Left colon (tissue), 2 donors: Measurements from ENCODE around the gene HYPK. TPM values are rescaled to one million over a fixed set of nuclear protein-coding genes. Genes with fewer than 3 reads are reported as not detected.

Experiments
- ATAC-seq: fragments of 200-7000 bp; cut with Tn5 transposase; one replicate; pipeline ENCODE4 v1.9.1; 2020; ENCODE audit warnings: mild to moderate bottlenecking, moderate library complexity
- DNase-seq, 2 donors: peaks; one replicate each; pipeline ENCODE4 v3.0.0-alpha.2; 2020
- intact Hi-C, 2 donors: fragments of 100-400 bp; cut with DNase I in 1 of 2; cut with micrococcal nuclease in 1 of 2; formaldehyde crosslinking; loops; one replicate each; pipeline versions ENCODE4 v1.11.2 to v1.14.0; 2022; cut with DNase I, micrococcal nuclease
- long read RNA-seq: library from polyadenylated mRNA; unstranded; transcript quantifications from one replicate; pipeline ENCODE4 v2.0.0, GENCODE V29; 2021
- total RNA-seq, 2 donors: library from RNA; stranded (reverse); fragmentation: NEBNext Ultra II Directional; extraction: Animal tissue kit (Norgen Biotek cat#: 25700); gene quantifications; one replicate each; pipeline ENCODE4 v1.2.1, GENCODE V29; 2021
- donor health status: DM: no; HTN: no; CAD: no.
- donor health status: DM: yes; HTN: yes; CAD: no.

Gene HYPK, protein sequence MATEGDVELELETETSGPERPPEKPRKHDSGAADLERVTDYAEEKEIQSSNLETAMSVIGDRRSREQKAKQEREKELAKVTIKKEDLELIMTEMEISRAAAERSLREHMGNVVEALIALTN
- total RNA-seq = 10 to 100 TPM; 10.4 to 11.6 TPM
- long read RNA-seq, full-length matches to known transcripts = 32 of 34 reads
- long read RNA-seq, partial matches to known transcripts = 0 of 34 reads
- long read RNA-seq, other reads (novel, unspliced or antisense) = 2 of 34 reads

DNA sequence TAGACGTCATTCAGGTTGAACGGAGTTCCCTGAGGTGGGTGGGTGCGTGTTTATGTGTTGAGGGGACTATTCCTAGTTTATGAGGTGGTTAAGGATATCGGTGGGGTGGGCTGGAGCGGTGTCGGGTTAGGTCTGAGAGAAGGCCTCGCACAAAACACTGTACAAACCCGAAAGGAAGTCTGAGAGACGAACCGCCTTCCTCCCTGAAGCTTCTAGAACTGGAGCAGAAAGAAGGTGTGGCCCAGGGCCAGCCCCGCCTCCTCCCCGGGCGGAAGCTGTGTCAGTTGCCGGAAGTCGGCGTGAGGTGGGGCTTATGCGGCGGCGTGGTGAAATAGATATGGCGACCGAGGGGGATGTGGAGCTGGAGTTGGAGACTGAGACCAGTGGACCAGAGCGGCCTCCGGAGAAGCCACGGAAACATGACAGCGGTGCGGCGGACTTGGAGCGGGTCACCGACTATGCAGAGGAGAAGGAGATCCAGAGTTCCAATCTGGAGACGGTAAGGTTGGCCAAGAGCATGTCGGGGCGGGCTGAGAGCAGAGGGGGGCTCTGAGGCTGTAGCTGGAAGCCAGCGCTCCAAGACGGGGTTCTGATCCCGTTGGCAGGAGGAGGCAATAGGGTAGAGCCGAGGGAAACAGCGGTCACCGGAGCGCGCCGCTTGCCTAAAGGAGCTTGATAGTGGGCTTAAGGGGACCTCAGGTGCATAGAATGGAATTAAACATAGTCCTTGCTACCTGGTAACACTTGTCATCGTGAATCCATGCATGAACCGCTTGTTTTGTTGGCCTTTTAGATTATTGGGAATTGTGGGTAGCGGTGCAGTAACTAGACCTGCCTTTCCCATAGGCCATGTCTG is at the start of gene HYPK:
TSS of gene HYPK (plus strand) at position 314 of the 856 bp plus-strand sequence. CDS start at position 338, 24 bp downstream.
- DNase-seq (peak; percentile 95 to 96), ATAC-seq (peak; percentile 74)
- intact Hi-C loops = no loop called here

DNA sequence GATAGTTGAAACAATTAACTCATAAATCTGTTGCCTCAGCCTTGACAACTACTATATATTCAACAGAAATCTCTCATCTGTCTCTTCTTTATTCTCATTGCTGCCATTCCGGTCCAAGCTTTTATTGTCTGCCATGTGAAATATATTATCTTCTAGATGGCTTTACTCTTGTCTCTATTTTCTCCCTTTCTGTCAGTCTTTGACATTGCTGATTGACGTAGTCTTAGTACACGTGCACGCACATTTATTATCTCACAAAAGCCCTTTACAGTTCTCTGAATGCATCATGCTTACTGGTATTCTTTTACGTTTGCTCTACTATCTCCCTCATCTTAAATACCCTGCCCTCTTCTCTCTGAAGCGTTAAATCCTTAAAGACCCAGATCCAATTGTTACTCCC is 48.5 kb upstream of the HYPK start:
- ATAC-seq = no peak

DNA sequence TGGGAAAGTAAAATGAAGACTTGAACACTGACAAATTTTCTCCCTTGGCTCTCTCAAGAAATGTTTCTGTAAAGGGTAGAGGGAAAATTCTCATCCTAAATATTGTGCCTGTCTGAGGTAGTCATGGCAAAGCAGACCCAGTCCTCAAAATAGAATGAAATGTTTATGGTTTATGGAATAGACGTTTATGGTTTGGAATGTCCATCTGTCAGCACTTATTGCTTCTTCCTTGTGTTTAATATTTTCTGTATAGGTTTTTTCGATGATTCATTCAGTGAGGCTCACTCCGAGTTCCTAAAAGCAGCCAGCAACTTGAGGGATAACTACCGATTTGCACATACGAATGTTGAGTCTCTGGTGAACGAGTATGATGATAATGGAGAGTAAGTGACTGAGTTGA is 37.6 kb upstream of the HYPK start:
- no peak for ATAC-seq
- intact Hi-C loops = no loop called here
- DNase-seq = no peak

More for the DNA sequence above, 48.5 kb upstream of the HYPK start:
- intact Hi-C loops = no loop called here
- DNase-seq = no peak

DNA sequence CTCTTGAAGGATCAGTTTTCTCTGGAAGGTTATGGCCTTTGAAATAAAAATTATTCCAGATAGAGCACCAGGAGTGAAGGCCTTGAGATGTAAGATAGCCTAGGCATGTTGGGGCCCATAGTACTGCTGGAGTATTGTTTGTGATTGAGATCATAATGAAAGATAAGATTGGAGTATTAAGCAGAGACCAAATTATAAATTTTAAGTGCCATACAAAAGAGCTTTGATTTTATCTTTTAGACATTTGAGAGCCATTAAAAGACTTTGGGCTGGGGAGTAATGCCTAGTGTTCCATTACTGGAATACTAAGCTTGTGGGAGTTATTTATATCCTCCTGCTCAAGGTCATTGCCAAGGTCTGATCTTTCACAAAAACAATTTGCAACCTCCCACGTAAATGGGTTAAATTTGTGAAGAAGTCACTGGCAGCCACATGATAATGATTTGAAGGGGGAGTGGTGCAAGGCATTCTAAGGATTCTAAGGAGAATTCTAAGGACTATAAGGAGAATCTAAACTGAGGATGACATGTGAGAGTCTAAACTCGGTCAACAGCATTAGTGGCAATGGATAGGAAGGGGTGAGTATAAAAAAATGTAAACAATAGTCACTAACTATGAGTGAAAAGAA is 36.5 kb upstream of the HYPK start:
- DNase-seq (no peak), ATAC-seq (no peak)
- intact Hi-C loops = no loop called here

DNA sequence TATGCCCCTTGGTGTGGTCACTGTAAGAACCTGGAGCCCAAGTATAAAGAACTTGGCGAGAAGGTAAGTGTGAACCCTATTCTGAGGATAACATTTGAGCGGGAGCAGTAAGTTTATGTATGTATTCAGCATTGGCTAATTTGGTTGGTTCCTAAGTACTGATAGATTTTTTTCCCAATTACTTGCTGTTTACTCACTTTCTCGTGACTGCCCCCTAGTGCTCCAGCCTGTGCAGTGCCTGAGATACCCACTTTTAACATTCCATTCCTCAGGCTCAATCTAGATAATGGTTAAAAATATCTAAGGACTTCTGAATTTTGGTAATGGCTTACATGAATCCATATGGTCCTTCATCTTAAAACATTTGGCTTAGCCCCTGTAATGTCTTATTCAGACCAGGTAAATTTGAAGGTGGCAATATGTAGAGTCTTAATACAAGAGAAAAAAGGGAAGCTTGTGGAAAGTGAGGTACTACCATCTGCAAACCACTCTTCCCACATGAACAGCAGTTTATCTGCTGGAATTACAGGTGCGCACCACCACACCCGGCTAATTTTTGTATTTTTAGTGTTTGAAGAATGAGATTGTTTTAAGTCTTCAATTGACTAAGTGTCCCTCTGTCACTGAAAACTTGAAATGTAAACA is 30.7 kb upstream of the HYPK start:
- DNase-seq (peak in 1 of 2 donors; percentile 74), ATAC-seq (peak; percentile 59)
- intact Hi-C loops = no loop called here

DNA sequence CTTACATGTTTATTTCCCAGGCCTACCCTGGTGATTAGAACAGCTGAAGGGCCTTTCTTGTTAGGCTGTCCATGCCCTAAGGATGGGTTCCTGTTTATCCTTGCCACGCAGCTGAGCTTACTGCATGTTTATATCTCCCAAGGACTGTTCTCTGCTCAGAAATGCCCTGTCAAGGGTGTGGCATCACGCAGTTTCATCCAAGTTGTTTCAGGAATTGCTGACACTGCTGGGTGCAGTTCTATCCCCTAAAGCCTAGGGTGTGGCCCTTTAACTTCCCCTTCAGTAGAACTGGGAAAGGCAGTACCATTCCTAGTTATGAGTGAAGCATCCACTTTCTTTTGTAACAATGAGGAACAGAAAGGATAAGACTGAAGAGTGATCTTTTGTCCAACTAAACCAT is 28.6 kb upstream of the HYPK start:
- intact Hi-C loops = no loop called here
- ATAC-seq (peak; percentile 4), DNase-seq (no peak)

DNA sequence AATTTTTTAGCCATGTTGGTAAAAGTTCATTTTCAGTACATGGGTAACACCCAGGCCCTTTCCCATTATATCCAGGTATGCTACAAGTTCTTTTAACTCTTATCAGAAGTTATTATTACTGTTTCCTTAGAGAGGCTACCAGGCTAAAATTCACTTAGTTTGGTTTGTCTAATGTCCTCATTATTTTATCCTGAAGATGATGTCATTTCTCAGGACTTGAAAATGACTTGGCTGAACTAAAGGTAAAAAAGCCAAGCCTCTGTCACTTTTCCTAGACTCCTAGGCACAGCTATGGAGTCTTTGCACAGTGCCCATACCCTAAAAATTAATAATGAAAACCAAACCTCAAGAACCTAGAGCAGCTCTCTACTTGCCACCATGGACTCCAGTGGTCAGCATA is 27.8 kb upstream of the HYPK start:
- intact Hi-C loops = no loop called here
- ATAC-seq (no peak), DNase-seq (no peak)

DNA sequence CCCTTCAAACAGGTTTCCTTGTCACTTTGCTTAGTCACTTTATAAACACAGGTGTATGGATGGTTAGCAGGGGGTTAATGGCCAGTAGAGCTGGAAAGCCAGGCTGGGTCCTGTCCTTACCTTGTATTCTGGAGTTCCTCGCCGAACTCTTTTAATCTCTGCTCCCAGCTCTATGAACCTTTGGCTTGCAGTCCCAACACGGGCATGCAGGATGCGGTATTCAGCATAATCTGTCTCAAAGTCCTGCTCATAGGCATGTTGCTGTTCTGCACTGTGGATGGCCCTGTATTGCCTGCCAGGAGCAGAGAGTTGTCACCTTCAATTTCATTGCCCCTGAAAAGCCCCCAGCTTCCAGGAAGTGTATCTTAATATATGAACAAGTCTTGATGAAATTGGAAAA is 26.3 kb upstream of the HYPK start:
- intact Hi-C loops = no loop called here
- no peak for ATAC-seq
- DNase-seq = no peak

DNA sequence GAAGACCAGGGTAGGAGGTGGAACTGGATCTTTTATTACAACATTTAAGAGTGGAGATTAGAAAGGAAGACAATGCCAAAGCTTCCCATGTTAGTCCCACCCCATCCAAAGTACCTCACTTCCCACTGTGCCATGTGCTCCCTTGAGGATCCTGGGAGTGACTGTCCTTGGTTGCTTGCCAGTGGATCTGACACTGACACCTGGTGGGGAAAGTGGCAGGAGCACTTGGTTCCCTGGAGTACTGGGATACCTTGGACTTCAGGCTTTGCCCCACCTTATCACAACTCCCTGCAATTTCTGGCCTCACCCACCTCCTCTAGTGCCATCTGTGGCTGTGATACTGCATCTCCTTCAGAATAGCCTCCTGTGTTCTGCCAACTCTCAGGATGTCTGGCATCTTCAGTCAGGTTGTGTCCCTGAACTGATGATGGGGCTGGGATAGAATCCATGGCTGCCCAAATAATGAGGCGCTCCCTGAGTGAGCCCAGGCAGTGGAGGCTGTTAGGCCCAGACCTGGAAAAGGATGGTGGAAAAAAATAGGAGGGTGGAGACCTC is 24.9 kb upstream of the HYPK start:
- ATAC-seq = peak; percentile 73
- intact Hi-C loops = no loop called here
- DNase-seq = peak; percentile 82 to 90

DNA sequence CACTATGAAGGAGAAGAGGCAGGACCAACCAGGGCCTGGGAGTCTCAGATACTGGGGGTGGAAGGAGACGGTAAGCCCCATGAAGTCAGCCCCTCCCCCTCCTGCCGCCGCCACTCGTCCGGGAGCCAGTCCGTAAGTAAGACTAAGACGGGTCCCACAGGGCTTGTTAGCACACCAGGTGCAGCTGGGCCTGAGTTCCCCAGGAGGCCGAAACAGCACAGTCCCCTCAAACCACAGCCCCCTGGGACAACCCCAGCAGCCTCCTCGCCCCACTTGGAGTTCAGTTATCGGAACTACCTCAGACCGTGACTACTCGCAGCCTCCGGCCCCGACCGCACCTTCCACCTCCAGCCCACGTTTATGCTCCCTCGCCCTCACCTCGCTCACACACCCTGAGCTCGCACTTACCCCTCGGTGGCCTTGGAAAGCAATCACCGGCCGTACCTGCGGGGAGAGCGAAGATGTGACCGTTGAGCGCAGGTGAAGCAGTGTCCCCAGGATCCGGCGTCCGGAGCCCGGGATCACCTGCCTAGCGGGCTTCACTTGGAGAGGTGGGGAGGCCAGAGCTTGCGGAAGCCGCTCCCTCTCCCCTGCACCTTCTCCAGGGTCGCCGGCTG is 24.2 kb upstream of the HYPK start:
- peak; percentile 24 for ATAC-seq
- intact Hi-C loops = no loop called here
- DNase-seq = peak; percentile 58 to 77

DNA sequence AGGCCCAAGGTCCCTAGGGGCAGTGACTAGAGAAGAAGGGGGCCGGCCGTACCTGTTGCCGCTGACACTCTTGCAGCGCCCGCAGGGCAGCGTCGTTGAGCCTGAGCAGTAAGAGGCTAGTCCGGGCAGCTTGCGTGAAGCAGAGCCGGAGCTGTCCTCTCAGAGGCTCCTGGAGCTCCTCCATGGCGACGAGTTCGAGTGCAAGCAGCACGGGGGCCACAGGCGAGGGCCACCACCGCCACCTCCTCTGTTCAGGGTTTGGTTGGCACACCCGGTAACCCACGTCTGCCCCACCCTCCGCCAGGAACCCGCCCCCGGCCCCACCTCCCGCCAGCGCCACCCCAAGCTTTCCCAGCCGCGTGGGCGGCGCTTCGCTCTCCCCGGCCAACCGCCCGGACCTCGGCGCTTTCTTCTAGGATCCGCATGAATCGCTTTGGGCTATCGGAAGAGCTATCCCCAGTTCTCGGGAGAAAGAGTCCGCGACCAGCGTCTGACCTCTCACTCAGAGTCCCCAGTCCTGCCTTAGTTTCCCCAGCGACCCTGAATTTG is 23.6 kb upstream of the HYPK start, which contains the start of gene ELL3:
TSS of gene ELL3 (minus strand) at position 249 of the 549 bp plus-strand sequence. CDS start at position 184, 65 bp downstream.
- intact Hi-C loops = no loop called here
- ATAC-seq = peak; percentile 78
- peak; percentile 86 to 90 for DNase-seq

DNA sequence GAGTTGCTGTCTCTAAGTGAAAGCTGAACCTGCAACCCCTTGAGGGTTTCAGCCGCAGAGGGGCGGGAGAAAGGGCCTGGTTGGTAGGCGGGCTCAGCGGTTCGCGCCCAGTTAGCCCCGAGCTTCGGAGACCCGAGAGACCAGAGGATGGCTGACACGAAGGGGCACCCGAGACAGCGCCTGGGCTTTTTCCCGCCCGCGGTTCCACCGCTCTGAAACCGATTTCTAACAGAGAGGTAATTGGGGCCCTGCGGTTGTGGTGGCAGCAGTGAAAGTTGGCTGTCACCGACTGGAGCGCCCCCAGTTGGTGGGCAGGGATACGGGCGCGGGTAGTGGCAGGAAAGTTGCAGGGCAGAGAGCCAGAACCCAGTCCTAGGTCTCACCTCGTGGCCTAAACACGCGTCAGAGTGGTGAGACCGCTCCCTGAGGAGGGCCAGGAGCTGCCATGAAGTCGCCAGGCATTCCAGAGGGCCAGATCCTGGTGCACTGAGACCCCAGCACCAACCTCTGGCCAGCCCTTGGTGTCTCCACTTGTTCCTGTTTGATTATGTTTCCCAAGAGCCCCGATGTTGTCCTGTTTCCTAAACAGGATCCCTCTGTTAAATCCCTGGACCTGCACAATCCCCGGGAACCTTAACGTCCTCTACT is 23.0 kb upstream of the HYPK start:
- intact Hi-C loops = no loop called here
- peak; percentile 58 for ATAC-seq

DNA sequence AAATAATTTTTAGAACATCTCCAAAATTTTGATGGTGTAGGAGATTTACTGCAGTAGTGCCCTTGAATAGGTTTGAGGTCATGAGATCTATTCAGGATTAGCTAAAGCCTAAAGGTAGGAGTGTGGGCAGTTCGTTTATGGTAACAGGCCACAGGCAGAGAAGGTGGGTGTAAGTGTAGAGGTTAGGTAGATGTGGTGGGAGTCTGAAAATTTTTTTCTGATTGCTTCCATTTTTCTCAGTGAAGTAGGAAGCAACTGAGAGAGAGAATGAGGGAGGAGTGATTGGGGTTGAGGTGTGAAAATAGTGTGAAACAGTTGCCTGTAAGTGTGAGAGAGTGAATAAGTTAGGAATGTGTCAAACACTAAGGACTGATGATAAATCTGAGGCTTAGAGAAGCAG is 21.4 kb upstream of the HYPK start:
- ATAC-seq = no peak
- intact Hi-C loops = no loop called here

More for the DNA sequence above, 23.0 kb upstream of the HYPK start:
- DNase-seq = peak; percentile 84 to 88

DNA sequence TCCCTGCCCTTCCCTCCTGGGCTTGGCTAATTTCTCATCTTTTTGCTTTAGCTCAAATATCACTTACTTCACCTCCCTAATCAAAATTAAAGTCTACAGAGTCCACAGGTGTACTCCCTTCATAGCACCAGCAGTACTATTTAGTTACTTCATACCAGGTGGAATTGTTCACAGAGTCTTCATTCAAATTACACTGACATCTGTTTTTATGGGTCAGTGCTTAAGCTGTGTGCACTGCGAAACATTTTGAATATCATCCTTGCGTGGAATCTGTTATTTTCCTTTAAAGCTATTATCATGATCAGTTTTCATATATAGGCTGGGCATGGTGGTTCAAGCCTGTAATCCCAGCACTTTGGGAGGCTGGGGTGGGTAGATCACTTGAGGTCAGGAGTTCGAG is 11.0 kb upstream of the HYPK start:
- intact Hi-C loops = no loop called here
- DNase-seq = no peak
- no peak for ATAC-seq

More for the DNA sequence above, 21.4 kb upstream of the HYPK start:
- no peak for DNase-seq

DNA sequence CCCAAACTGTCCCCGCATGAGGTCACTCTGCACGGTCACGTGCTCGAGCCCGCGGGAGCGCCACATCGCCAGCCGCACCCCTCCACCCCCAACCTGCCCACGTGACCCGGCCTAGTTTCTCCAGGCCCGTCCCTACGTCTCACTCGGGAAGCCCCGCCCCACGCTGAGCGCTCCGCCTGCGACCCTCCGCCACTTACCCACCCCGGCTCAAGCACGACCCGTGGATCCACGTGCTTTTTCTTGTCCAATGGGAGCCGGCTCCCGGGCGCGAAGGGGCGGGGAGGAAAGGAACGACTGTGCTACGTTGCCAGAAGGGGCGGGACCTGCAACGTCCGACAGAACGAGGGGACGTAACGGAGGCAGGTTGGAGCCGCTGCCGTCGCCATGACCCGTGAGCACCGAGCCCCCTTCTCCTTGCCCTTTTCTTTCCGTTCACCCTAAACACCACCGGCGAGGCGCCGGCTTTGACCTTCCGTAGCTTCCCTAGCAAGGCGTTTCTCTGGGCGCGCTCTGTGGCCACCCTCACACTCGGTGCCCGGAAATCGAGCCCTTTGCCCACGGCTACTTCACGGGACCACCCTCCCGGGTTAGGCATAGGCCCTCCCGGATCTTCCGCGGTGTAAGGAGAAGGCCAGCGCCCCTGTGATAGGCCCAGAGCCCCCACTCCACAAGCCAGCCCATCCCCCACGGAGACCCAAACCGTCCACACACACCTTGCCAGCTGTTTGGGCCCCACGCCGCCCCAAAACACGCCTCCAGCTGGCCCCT is 8.2 kb upstream of the HYPK start, which contains the start of gene SERF2:
TSS of gene SERF2 (plus strand) at position 328 of the 768 bp plus-strand sequence. CDS start at position 385, 57 bp downstream.
- DNase-seq = peak; percentile 100
- peak; percentile 86 for ATAC-seq
- intact Hi-C loops = no loop called here

DNA sequence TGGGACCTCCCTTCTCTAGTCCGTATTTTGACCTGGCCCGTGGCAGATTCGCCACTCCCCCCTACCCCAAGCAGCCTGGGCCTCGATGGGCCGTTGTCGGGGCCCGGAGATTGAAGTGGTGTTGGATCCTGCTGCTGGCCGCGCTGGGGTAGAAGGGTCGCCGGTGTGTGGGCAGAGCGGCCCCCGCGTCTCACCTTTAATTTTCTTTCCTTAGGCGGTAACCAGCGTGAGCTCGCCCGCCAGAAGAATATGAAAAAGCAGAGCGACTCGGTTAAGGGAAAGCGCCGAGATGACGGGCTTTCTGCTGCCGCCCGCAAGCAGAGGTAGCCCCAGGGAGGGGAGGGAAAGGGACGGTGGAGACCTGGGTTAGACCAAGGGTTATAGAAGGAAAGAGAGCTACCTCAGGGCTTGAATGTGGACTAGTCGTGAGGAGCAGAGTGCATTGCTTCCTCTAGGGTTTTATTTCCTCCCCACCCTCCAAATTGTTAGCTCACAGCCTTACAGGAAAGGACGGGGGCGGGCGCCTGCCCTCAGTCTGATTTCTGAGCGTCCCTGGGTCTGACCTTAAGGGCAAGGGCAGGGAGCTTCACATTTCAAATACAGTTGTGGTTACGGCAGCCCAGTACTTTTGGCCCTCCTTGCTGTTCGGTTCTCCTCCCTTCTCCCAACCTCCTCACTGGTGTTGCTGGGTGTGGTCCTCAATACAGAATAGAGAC is 7.5 kb upstream of the HYPK start:
- intact Hi-C loops = no loop called here
- ATAC-seq (peak; percentile 50), DNase-seq (peak; percentile 52 to 64)
